ENCODE results near the gene CIAO2B.
A peak's percentile ranks its signal among the peaks of the same experiment; 100 is the strongest.
"Not testable (repeated sequence)": the region's sequence is repeated elsewhere in the genome, so short reads cannot be mapped to it uniquely, and the experiment has no call there.

CIAO2B gene

GRCh38 chr16:66955363-66956153 is 21.4 kb upstream of the CIAO2B start:
- not testable (repeated sequence) for DNase-seq (ENCODE audit: low spot score)

GRCh38 chr16:66954097-66954659 is 20.0 kb upstream of the CIAO2B start:
- DNase-seq (ENCODE audit: low spot score), result peak; percentile 69

- peak; percentile 25 for DNase-seq (ENCODE audit: low spot score)
These were observed 19.4 kb upstream of the CIAO2B start for GRCh38 chr16:66953462-66954096.

- no peak for DNase-seq (ENCODE audit: low spot score)
These were observed 18.4 kb upstream of the CIAO2B start for GRCh38 chr16:66952430-66953110.

- DNase-seq (ENCODE audit: low spot score), result no peak
These were observed 17.0 kb upstream of the CIAO2B start for GRCh38 chr16:66950971-66951790.

- DNase-seq (ENCODE audit: low spot score), result no peak
These were observed 16.2 kb upstream of the CIAO2B start for GRCh38 chr16:66950437-66950836.

- DNase-seq (ENCODE audit: low spot score), result no peak
These were observed 15.3 kb upstream of the CIAO2B start for GRCh38 chr16:66949472-66949871.

GRCh38 chr16:66948837-66949225 is 14.6 kb upstream of the CIAO2B start:
- DNase-seq (ENCODE audit: low spot score), result no peak

GRCh38 chr16:66948134-66948836 is 14.1 kb upstream of the CIAO2B start:
- DNase-seq (ENCODE audit: low spot score), result no peak

- DNase-seq (ENCODE audit: low spot score), result peak; percentile 82
These were observed 13.3 kb upstream of the CIAO2B start for GRCh38 chr16:66947302-66948065.

GRCh38 chr16:66946974-66947301 is 12.7 kb upstream of the CIAO2B start:
- no peak for DNase-seq (ENCODE audit: low spot score)

- DNase-seq (ENCODE audit: low spot score), result no peak
These were observed 12.3 kb upstream of the CIAO2B start for GRCh38 chr16:66946541-66946940.

GRCh38 chr16:66945939-66946338 is 11.7 kb upstream of the CIAO2B start:
- DNase-seq (ENCODE audit: low spot score), result no peak

- DNase-seq (ENCODE audit: low spot score), result not testable (repeated sequence)
These were observed 10.8 kb upstream of the CIAO2B start for GRCh38 chr16:66944971-66945370.

- no peak for DNase-seq (ENCODE audit: low spot score)
These were observed 9.8 kb upstream of the CIAO2B start for GRCh38 chr16:66944054-66944441.

GRCh38 chr16:66943426-66944053 is 9.3 kb upstream of the CIAO2B start:
- no peak for DNase-seq (ENCODE audit: low spot score)

- DNase-seq (ENCODE audit: low spot score), result no peak
These were observed 8.8 kb upstream of the CIAO2B start for GRCh38 chr16:66942981-66943380.

GRCh38 chr16:66940236-66940635 is 6.0 kb upstream of the CIAO2B start:
- DNase-seq (ENCODE audit: low spot score), result no peak

GRCh38 chr16:66939366-66939765 is 5.2 kb upstream of the CIAO2B start:
- DNase-seq (ENCODE audit: low spot score), result no peak

- DNase-seq (ENCODE audit: low spot score), result no peak
These were observed 3.6 kb upstream of the CIAO2B start for GRCh38 chr16:66937725-66938337.

Data from SW480 (cell line).